G401 (cell line): ENCODE data around the gene ZNF469. TPM values are rescaled to one million over a fixed set of nuclear protein-coding genes. Genes with fewer than 3 reads are reported as not detected.

ENCODE experiments used
- DNase-seq: peaks from one replicate; pipeline ENCODE4 v3.0.0-alpha.2; 2015; ENCODE audit warnings: low spot score
- in situ Hi-C: cut with HindIII; loops from 2 replicates; pipeline ENCODE4 v1.10.0; 2016; ENCODE audit warnings: low sequenced_read_pairs, mixed read lengths
- total RNA-seq: library from RNA; depleted of rRNA; stranded (reverse); fragments of >200 nt; shearing (Covaris generic); gene quantifications from 2 replicates; pipeline ENCODE4 v1.2.3, GENCODE V29; 2014

Gene ZNF469
- total RNA-seq, 1 experiment from 2014 or later, result 0.34 TPM

DNA sequence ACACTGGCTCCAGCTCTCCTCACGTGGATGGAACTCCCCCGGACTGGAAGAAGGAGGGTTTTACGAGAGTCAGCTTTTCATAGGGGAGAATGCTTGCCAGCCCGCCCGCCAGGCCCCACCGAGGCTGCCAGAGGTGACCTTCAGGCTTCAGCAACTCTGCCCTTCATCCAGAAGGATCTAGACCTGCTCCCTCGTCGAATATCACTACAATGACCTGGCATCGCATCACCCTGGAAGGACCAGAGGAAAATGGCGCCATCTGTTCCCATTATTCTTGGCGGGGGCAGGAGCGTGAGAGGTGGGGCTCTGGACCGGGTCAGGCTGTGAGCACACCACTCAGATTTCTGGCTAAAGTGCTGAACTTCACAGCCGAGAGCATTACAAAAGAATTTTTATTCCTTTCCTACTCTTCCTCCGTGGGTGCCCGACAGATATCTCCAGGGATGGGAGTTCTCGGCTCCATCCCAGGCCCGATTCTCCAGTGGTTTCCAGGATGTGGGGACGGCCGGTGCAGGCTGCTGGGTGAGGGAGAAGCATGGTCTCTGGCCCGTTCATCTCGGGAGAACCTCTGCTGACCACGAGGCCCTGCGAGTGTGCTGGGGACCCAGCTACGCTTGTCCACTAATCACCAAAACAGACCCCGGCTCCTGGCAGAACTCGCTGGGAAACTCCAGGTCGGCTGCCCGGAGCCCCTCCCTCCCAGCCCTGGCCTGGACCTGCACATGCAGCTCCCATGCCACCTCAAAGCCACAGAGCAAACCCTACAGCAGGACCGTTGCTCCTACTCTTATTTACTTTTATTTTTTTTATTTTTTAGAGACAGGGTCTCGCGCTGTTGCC is 36.8 kb upstream of the ZNF469 start:
- DNase-seq, result peak; percentile 10
- in situ Hi-C loops, result no loop called here

DNA sequence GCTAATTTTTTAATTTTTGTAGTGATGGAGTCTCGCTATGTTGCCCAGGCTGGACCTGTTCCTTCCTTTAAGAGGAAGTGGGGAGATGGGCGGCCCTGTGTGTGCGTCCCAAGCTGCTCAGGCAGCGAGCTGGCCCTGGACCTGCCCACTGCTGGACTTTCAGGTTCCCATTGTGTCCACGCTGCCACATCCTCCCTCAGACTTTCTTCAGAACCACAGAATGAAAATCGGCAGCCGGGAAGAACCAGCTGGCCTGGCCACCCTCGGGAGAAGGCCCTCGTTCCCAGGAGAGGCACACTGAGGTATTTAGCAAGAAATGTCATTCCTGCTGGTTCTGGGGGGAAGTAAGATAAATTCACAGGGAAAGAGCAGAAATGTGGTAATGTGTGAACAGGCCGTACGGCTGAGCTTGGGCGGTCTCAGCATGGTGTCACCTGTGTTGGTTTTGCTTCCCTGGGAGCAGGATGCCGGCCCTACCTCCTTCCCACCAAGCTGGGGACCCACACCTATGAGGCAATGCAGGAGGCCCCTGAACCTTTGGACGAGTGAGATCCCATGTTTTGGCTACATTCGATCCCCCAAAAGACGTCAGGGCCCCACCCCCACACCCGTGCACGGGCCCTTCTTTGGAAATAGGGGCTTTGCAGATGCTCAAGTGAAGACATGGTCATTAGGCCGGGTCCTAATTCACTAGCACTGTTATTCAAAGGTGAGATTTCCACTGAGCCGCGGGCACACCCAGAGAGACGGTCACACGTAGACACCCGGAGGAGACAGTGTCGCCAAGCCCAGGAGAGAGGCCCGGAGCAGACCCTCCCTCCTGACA is 35.9 kb upstream of the ZNF469 start:
- DNase-seq, result no peak
- in situ Hi-C loops, result no loop called here

DNA sequence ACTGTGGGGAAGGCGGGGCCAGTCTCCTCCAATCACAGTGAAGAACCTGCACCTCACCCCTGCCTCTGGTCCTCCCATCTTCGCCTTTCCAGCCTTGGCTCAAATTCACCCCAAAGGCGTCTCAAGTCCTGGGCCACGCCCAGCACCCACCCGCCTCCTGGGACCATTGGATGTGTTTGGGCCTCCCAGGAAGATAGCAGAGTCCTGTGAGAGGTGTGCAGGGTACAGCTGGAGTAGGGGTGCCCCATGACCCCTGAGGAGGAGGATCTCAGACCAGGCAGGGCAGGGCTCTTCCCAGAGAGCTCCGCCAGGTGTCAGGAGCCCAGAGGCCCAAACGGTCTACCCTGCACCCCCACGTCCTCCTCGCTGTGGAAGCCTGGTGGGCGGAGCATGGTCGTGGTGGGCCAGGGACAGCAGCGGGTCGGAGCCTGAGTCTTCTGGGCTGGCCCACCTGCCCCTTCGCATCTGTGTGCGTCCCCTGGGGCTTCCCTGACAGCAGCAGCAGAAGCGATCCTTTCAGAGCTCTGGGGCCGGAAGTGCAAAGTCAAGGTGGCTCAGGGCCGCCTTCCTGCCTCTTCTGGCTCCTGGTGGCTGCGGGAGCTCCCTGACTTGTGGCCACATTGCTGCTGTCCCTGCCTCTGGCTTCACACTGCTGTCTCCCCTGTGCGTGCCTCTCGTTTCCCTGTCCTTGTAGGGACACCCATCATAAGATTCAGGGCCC is 34.9 kb upstream of the ZNF469 start:
- in situ Hi-C loops, result no loop called here
- DNase-seq, result no peak

DNA sequence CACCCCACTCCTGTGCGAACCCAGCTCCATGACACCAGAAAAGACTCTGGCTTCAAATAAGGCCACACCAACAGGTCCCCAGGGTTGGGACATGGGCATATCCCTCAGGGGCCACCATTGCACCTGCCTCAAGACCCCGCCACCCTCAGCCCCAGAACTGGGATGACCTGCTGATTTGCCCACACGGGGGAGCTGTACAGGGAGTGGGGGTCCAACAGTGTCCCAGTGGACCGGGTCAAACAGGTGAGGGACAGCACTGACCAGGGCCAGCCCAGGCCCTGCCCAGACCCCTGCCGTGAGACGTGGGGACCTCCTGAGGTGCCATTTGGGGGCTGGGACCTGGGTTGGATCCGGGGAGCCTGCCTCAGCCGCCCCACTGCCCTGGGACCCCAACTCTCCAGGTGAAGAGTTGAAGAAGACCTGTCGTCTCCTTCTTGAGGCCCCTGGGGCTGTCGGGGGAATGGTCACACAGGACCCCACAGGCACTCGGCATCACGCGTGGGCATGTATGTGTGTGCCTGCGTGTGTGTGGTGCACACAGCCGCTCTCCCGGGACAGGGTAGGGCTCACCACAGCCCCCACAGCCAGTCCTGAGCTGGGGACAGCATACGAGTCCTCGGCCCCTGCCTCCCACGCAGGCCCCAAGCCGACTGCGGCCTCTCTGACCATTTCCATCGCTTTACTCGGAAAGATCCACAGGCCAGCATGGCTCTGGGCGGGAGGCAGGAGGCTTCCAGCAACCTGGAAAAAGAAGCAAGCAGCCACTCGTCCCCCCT is 34.2 kb upstream of the ZNF469 start:
- DNase-seq, result no peak
- in situ Hi-C loops, result no loop called here

DNA sequence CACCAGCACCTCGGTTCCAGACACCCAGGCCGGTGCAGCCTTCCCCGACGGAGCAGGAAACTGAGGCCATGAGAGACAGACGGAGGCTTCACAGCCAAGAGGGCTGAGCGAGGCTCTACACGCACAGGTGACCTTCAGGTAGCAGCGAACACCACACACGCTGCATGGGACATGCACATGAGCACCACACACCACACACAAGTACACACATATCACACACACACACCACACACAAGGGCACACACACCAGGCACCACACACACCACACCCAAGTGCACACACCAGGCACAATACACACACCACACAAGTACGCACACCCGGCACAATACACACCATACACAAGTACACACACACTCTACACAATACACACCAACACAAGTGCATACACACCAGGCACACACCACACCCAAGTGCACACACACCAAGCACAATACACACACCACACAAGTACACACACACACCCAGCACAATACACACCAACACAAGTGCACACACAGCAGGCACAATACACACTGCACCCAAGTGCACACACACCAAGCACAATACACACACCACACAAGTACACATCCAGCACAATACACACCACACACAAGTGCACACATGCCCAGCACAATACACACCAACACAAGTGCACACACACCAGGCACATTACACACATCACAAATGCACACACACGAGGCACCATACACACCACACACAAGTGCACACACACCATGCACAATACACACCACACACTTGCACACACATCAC is 33.4 kb upstream of the ZNF469 start:
- in situ Hi-C loops, result no loop called here
- no peak for DNase-seq

DNA sequence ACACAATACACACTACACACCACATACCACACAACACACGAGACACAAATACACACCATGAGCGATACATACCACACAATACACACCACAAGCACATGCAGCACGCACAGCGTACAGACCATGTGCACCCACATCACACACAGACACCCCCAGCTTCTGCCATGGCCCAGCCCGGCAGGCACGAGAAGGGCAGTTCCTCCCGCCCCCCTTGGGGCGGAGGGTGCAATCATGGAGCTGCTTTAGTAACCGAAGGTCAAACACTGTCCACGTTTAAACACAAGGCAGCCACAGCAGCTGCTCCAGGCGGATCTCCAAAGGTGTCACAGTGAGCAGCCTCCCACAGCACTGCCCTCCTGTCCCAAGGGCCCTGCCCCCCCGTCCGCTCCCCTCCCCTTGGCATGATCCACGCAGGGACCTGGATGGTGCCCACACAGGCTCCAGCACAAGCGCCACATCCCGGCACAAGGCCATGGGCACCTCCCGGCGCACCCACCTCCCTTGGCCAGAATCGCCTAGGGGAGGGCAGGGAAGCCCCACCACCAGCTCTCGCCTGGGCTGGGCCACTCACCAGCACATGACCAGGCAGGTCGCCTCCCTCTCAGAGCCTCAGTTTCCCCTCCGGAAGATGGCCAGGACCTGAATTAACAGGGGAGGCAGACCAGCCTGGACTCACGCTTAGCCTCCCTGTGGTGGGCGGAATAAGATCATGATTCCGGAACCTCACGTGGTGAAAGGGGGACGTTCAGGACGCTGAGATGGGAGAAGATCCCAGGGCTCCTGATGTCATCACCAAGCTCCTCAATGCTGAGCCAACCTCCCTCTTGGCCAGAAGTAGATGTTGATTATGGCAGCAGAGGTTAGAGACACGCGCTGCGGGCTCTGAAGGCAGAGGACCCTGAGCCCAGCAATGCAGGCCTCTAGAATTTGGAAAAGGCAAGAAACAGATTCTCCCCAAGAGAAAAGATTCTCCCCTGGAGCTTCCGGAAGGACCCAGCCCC is 32.6 kb upstream of the ZNF469 start:
- in situ Hi-C loops, result no loop called here
- DNase-seq, result no peak

DNA sequence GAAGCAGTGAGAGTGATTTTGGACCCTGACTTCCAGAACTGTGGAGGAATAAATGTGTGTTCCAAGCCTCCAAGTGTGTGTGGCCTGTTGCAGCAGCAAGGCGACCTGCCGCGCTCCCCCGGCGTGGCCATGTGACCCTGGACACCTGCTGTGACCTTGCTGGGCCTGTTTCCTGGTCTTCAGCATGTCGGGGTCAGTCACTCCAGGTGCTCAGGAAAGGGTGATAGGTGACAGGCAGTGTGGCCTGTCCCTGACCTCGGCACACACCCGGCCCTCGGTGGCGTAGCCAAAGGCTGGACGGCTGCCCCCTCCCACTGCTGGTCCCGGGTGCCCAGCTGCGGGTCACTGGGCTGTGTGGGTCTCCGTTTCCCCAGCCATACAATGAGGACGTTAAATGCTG is 31.8 kb upstream of the ZNF469 start:
- in situ Hi-C loops, result no loop called here
- no peak for DNase-seq

DNA sequence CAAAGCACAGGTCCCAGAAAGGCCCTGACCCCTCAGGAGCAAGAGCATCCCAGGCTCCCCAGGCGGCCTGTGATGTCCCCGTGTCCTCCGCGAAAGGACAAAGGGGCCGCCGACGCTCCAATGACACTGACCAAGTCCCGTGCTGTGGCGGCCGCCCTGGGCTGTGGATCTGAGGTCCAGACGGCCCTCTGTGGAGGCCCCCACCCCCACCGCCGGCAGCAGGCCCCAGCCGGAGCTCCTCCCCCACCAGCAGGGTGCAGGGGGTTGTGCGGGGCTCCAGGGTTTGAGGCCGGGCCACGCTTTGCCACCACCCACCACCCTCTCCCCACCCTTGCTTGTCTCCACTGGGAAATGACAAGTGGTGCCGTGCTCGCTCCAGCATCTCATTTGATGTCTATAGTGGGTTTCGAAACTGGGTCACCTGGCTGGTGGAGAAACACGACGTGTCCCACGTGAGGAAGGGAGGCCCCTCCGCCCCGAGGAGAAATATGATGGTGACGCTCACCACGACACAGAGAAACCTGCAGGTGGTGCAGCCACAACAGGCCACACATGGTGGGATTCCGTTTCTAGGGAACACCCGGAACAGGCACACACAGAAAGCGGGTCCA is 31.2 kb upstream of the ZNF469 start:
- no peak for DNase-seq

DNA sequence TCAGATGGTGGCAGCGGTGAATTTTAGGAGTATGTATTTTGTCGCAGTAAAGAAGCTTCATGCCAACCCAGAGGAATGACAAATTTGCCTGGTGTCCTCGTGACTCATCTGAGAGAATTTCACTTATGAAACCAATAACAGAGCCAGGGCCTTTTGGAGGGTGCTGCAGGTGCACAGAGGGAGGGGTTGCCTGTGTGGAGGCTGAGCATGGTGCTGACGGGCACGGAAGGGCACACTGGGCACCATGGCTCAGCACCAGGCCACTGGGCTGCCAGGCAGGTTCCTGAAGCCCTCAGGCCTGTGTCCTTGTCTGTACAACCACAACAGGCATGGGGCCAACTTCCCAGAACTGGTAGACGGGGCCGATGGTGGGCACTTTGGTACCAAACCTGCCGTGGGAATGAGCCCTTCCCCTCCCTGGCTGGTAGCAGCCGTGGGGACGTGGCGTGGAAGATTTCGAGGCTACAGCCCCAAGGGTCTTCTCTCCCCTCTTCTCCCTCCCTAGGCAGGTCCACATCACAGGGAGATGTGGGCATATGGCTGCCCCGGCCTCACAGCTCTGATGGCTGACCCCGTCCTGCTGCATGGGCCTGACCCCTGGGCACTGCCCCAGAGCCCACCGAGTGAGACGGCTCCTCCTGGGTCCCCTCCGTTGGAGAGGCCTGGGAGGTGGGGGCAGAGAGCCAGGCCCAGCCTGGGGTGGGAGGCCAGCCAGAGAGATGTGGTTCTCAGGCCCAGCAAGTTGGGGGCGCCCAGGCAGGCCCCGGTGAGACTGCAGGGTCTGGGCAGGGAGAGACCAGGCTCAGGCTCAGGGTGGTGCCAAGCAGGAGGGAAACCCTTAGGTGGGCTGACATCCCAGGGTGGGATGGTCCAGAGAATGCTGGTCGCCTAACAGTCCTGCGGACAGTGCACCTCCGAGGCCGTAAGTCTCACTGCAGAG is 30.2 kb upstream of the ZNF469 start:
- in situ Hi-C loops, result no loop called here
- no peak for DNase-seq

More for the DNA sequence above, 31.2 kb upstream of the ZNF469 start:
- in situ Hi-C loops, result no loop called here

DNA sequence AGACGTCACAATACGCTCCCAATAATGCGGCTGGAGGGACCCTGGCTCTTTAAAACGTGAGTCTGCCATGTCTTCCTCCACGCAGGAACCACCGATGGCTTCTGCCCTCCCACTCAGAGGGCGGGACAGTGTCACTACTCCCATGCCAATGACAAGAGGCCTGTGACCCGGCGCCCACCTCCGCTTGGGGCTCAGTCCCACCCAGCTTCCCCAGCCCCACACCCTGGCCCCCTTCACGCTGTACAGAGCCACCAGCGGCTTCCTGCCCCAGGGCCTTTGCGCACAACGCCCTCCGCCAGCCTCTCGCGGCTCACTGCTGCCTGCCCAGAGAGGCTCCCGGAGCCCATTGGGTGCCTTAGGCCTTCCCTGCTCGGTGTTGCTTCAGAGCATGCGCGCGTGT is 29.5 kb upstream of the ZNF469 start:
- in situ Hi-C loops, result no loop called here

DNA sequence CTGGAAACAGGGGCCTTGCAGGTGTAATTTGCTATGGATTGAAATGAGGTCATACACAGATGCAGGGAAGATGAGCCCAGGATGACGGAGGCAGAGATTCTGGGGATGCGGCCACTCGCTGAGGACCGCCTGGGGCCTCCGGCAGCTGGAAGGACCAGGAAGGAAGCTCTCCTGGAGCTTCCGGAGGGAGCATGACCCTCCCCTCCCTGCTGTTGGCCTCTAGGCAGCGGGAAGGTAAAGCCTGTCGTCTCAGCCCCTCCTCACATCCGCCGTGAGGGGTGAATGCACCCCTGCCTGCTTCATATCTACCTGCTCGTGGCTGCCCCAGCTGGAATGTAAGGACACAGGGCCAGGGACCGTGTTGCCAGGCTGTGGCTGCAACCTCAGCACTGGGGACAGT is 29.1 kb upstream of the ZNF469 start:
- in situ Hi-C loops, result no loop called here
- DNase-seq, result no peak

More for the DNA sequence above, 29.5 kb upstream of the ZNF469 start:
- no peak for DNase-seq

DNA sequence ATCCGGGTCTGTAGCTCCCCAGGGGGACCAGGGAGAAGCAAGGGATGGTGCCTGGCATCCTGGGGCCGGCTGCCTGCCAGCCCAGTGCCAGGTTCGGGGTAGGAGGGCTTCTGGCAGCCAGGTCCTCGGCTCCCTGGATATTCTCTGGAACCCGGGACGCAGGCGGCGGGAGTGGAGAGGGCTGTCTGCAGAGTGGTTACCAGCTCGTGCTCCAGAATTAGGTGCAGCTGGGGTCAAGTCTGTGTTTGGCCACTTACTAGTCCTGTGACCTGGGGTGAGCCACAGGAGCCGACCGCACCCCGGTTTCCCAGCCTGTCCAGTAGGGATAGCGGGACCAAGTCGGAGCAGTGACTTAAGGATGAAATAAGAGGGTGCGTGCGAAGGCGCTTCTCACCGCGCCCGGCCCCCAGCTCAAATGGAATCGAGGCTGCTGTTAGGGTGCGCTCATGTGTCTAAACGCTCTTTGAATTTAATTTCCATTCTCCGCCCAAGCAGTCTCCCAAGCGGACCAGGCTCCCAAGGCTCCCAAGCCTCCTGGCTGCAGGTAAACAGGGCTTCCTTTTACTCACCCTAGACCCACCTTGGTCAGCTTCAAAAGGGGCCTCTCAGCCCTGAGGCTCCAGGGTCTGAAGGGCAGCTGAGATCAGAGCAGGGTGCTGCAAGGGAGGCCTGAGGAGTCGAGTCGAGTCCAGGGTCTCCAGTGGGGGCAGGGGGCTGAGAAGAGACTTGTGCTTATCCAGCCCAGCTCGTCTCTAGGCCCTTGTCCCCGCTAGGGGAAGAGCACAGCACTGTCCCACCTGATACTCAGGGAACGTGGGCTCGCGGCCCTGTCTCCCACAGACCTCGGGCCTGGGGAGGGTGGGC is 28.3 kb upstream of the ZNF469 start:
- in situ Hi-C loops, result no loop called here
- DNase-seq, result no peak

DNA sequence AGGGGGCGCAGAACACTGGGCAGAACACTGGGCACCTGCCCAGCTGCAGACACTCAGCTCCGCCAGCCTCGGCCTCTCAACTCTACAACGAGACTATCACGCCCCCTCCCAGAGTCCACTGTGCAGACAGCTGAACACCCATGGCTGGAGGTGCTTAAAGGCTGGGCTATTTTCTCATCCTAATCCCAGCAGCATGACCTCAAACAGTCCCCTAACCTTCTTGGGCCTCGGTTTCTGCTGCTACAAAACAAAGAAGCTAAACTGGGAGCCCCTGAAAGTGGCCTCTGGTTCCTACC is 27.7 kb upstream of the ZNF469 start:
- no peak for DNase-seq

DNA sequence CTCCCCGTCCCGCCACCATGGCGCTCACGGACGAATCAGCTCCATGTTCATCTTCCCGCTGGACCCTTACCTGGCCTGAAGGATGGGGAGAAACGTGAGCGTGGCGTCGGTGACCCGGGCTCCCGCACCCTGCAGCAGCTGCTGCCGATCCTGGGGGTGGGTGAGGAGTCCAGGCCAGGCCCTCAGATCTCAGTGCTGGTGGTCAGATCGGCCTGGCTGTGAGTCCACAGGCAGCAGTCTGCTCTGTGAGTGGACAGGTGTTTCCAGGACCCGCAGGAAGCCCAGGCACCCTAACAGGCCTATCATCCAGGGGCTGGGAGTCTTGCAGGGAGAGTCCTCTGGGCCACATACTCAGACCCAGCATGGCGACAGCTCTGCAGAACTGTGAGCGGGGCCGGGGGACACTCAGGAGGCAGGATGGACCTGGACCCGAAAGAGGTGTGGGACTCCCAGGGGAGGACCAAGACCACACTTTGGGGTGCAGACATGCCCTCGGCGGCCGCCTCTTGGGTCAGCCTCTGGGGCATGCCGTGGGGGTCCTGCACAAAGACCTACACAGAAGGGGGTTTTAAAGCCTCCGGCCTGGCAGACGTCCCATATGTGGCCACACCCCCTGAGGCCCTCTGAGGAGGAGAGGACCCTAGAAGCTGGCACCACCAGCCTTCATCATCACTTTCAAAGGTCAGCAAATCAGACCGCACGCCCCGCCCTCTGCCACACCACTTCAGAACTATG is 27.2 kb upstream of the ZNF469 start:
- no peak for DNase-seq
- in situ Hi-C loops, result no loop called here

More for the DNA sequence above, 27.7 kb upstream of the ZNF469 start:
- in situ Hi-C loops, result no loop called here
